ENCODE measurements around the gene DNAH14.
"Not testable (repeated sequence)": the region's sequence is repeated elsewhere in the genome, so short reads cannot be mapped to it uniquely, and the experiment has no call there.

Gene DNAH14

DNA sequence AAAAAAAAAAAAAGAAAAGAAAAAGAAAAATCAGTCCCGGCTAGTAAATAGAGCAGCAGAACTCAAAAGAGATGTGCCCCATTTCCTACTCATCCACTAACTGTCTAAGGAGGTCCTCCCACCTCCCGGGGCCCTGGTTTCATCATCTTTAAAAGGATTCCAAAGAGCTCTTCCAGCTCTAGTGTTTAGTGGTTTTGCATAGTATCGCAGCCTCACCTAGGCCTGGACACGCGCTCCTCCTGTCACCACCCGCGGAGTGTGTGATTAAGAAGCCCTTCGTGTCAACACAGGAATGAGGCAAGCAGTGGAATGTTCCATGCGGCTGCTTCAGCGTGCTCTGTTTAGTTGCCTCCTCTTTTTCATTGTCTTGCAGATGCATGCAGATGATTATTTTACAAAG is 449.4 kb downstream of the DNAH14 start:
- TF ChIP-seq, protein P1, sequence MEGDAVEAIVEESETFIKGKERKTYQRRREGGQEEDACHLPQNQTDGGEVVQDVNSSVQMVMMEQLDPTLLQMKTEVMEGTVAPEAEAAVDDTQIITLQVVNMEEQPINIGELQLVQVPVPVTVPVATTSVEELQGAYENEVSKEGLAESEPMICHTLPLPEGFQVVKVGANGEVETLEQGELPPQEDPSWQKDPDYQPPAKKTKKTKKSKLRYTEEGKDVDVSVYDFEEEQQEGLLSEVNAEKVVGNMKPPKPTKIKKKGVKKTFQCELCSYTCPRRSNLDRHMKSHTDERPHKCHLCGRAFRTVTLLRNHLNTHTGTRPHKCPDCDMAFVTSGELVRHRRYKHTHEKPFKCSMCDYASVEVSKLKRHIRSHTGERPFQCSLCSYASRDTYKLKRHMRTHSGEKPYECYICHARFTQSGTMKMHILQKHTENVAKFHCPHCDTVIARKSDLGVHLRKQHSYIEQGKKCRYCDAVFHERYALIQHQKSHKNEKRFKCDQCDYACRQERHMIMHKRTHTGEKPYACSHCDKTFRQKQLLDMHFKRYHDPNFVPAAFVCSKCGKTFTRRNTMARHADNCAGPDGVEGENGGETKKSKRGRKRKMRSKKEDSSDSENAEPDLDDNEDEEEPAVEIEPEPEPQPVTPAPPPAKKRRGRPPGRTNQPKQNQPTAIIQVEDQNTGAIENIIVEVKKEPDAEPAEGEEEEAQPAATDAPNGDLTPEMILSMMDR (IDR thresholded peaks at IDR 0.05; ENCODE audit: insufficient read depth, low read length, poor library complexity, severe bottlenecking), result no peak
- no peaks in the 10 kb centered on the region for H3K36me3 ChIP-seq (ENCODE audit: control insufficient read depth, insufficient read depth, low read length)
- no peak for DNase-seq (ENCODE audit: extremely low read depth, insufficient read length)

DNA sequence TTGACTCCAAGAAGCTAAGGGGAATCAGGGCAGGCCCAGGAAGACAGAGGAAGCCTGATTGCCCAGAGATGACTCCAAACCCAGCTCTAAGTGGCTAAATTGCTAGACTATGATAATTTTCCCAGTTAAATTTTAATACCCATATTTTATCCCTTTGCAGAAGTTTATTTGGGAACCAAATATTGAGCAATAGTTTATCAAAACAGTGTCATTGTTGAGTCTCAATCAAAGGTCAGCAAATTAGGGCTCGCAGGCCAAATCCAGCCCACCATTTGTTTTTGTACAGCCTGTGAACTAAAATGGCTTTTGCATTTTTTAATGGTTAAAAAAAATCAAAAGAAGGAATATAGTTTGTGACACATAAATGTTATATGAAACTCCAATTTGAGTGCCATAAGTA is 451.2 kb downstream of the DNAH14 start:
- Histone ChIP-seq H3K36me3 (ENCODE audit: control insufficient read depth, insufficient read depth, low read length) (no peaks in the 10 kb centered on the region), H3K27me3 (replicated peaks; ENCODE audit: control insufficient read depth, insufficient read depth, low read length) (no peaks in the 10 kb centered on the region), H3K4me3 (replicated peaks; ENCODE audit: low read depth, low read length) (no peak overlapping the region)
- TF ChIP-seq, protein P1 (IDR thresholded peaks at IDR 0.05; ENCODE audit: insufficient read depth, low read length, poor library complexity, severe bottlenecking), result no peak
- DNase-seq (ENCODE audit: extremely low read depth, insufficient read length), result no peak

More for the DNA sequence above, 449.4 kb downstream of the DNAH14 start:
- Histone ChIP-seq H3K27me3 (replicated peaks; ENCODE audit: control insufficient read depth, insufficient read depth, low read length) (no peaks in the 10 kb centered on the region), H3K4me3 (replicated peaks; ENCODE audit: low read depth, low read length) (no peak overlapping the region)

DNA sequence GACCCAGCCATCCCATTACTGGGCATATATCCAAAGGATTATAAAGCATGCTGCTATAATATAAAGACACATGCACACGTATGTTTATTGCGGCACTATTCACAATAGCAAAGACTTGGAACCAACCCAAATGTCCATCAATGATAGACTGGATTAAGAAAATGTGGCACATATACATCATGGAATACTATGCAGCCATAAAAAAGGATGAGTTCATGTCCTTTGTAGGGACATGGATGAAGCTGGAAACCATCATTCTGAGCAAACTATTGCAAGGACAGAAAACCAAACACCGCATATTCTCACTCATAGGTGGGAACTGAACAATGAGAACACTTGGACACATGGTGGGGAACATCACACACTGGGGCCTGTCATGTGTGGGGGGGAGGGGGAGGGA is 457.4 kb downstream of the DNAH14 start:
- H3K4me3 ChIP-seq (replicated peaks; ENCODE audit: low read depth, low read length); DNase-seq (ENCODE audit: extremely low read depth, insufficient read length); H3K27me3 ChIP-seq (replicated peaks; ENCODE audit: control insufficient read depth, insufficient read depth, low read length): not testable (repeated sequence)

DNA sequence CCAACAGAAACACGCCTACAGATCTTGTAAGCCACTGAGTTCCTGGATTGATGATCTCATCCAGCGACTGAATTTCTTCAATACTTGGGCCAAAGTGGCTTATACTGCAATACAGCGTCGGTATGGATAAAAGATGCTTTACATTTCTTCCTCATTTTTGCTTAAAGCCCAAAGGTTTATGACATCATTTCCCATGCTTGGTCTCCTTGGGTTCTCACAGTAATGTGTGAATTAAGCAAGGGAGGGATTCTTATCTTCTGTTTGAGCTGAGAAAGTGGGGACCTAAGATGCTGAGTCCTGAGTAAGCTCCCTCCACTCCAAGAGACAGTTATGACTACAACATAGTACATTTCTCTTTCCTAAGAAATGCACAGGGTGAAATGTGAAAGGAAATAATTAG is 458.9 kb downstream of the DNAH14 start:
- no peaks in the 10 kb centered on the region for H3K36me3 ChIP-seq (ENCODE audit: control insufficient read depth, insufficient read depth, low read length)
- H3K27me3 ChIP-seq (replicated peaks; ENCODE audit: control insufficient read depth, insufficient read depth, low read length), result no peaks in the 10 kb centered on the region
- TF ChIP-seq, protein P1 (IDR thresholded peaks at IDR 0.05; ENCODE audit: insufficient read depth, low read length, poor library complexity, severe bottlenecking), result no peak
- no peak overlapping the region for H3K4me3 ChIP-seq (replicated peaks; ENCODE audit: low read depth, low read length)
- DNase-seq (ENCODE audit: extremely low read depth, insufficient read length), result no peak

More for the DNA sequence above, 457.4 kb downstream of the DNAH14 start:
- H3K36me3 ChIP-seq (ENCODE audit: control insufficient read depth, insufficient read depth, low read length), result not testable (repeated sequence)

DNA sequence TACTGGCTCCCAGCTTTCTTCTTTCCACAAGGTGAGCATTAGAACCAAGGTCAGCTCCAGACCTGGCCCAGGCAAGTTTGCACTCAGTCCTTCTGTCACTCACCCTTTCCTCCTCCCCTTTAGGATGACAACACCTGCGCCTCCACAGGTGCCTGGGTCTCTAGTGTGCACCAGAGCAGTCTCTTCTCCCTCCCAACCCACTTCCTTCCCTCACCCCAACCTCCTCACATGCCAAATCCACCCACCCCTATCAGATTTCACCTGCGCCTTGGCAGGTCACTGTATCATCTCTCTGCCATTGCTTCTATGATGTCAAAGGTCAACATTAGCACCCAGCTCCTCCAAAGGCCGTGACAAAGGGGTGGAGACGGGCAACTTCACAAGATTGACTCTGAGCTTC is 460.4 kb downstream of the DNAH14 start:
- DNase-seq (ENCODE audit: extremely low read depth, insufficient read length), result no peak
- TF ChIP-seq, protein P1 (IDR thresholded peaks at IDR 0.05; ENCODE audit: insufficient read depth, low read length, poor library complexity, severe bottlenecking), result no peak
- Histone ChIP-seq H3K36me3 (ENCODE audit: control insufficient read depth, insufficient read depth, low read length) (no peaks in the 10 kb centered on the region), H3K27me3 (replicated peaks; ENCODE audit: control insufficient read depth, insufficient read depth, low read length) (no peaks in the 10 kb centered on the region), H3K4me3 (replicated peaks; ENCODE audit: low read depth, low read length) (no peak overlapping the region)

DNA sequence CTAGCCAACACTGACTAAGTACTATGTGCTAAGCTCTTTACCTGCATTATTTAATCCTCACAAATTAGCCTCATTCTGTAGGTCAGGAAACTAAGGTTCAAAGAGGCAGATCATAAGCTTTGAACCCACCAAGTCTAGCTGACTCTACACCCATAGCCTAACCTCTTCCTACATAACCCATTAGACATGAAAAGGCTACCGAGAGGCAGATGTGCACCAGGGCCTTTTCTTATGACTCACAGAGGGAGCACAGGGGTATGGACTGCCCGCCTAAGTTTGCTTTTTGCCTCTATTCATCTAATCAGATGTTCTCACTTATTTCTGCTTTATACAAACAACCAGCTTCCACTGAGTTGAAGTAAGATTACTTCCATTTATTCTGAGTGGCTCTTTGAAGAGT is 466.9 kb downstream of the DNAH14 start:
- TF ChIP-seq, protein P1 (IDR thresholded peaks at IDR 0.05; ENCODE audit: insufficient read depth, low read length, poor library complexity, severe bottlenecking), result no peak
- Histone ChIP-seq H3K36me3 (ENCODE audit: control insufficient read depth, insufficient read depth, low read length) (peaks cover 8% of the 10 kb centered on the region), H3K4me3 (replicated peaks; ENCODE audit: low read depth, low read length) (no peak overlapping the region), H3K27me3 (replicated peaks; ENCODE audit: control insufficient read depth, insufficient read depth, low read length) (no peaks in the 10 kb centered on the region)
- DNase-seq (ENCODE audit: extremely low read depth, insufficient read length), result no peak
